DLD1 (cell line): ENCODE results near the gene ANO7.

Source experiments
- in situ Hi-C: cut with HindIII; loops from 2 replicates; pipeline ENCODE4 v1.10.0; 2017; ENCODE audit warnings: low sequenced_read_pairs

ANO7 gene

GRCh38 chr2:241270531-241270930 lies 82.1 kb downstream of the ANO7 start:
- in situ Hi-C loops = no loop called here

- in situ Hi-C loops = no loop called here
Observed at GRCh38 chr2:241271706-241272302, 83.3 kb downstream of the ANO7 start.

- in situ Hi-C loops = no loop called here
Observed at GRCh38 chr2:241272303-241273209, 84.1 kb downstream of the ANO7 start.

GRCh38 chr2:241273210-241274020 lies 84.9 kb downstream of the ANO7 start:
- in situ Hi-C loops = no loop called here

- in situ Hi-C loops = no loop called here
Observed at GRCh38 chr2:241274127-241274526, 85.7 kb downstream of the ANO7 start.
